ENCODE results near the gene USP47.

USP47 gene

DNA sequence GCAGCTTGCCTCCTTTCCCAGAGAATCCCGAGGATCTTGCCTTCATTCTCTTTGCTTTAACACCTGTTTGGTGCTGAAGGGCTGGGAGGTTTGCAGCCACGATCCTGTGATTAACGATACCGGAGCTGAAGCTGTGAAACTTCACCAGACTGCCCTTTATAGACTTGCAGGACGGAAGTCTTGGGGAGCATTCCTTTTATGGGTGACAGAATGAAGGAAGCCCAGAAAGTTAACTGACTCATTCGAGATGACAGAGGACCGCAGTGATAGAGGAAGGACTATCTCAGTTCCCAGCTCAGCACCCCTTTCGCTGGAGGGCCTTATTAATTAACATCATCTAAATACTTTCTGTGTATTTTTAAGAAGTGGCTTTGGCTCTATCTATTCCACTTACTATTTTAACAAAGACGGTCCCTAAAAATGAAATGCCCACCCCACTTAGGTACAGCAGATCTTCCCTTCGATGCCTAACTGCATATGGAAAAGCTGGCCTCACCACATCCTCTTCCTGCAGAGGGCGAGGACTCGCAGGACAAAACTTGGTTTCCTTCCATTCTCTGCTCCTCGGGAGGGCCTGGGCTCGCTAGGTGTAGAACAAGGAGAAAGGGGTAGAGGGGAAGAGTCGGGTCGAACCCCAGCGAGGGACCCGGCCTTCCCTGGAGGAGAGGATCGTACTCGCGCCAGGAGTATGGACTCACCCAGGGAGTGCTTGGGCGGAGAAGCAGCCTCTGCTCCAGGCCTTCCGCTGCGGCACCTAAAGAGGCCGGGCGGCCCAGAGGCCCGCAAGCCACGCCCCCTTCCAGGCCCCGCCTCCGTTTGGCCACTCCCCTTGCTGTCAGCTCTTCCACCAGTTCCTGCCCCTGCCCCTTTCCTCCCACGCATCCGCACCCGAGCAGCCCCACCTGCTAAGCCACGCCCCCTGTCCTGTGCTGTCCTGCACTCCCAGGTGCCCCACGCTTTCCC lies 30.7 kb upstream of the USP47 start:
- TF ChIP-seq ZNF416 (tag by site-specific recombination; IDR thresholded peaks at IDR 0.05): no peak
- TF ChIP-seq ZEB2 (tag by site-specific recombination; IDR thresholded peaks at IDR 0.05): no peak
- TF ChIP-seq ZNF76 (tag by site-specific recombination; IDR thresholded peaks at IDR 0.05; ENCODE audit: borderline replicate concordance, low read depth): no peak
- no peak for TF ChIP-seq ZNF354C (tag by site-specific recombination; IDR thresholded peaks at IDR 0.05; ENCODE audit: borderline replicate concordance, low read depth)
- TF ChIP-seq ZNF843 (tag by site-specific recombination; IDR thresholded peaks at IDR 0.05): no peak
- no peak for TF ChIP-seq GLIS1 (tag by site-specific recombination; IDR thresholded peaks at IDR 0.05)
- TF ChIP-seq ZBTB1 (tag by site-specific recombination; IDR thresholded peaks at IDR 0.05): no peak
- no peak for TF ChIP-seq ZSCAN23 (tag by site-specific recombination; IDR thresholded peaks at IDR 0.05)
- no peak for TF ChIP-seq ZNF211 (tag by site-specific recombination; IDR thresholded peaks at IDR 0.05; ENCODE audit: low read depth)
- no peak for TF ChIP-seq ZNF548 (tag by site-specific recombination; IDR thresholded peaks at IDR 0.05)
- TF ChIP-seq BCL11B (tag by site-specific recombination; IDR thresholded peaks at IDR 0.05; ENCODE audit: low read depth): no peak
- TF ChIP-seq ZNF274 (IDR thresholded peaks at IDR 0.05; ENCODE audit: low read length): no peak
- no peak for TF ChIP-seq ZNF274 (tag by site-specific recombination; IDR thresholded peaks at IDR 0.05; ENCODE audit: borderline replicate concordance)
- POLR2A ChIA-PET: no interaction called here
- CTCF ChIA-PET: interaction anchor here (0.7 to 0.9 kb wide), 2 partner anchors 24 to 112 kb away, joined by 3 read pairs; no protein-coding TSS in a partner anchor
- Histone ChIP-seq H3K36me3 (ENCODE audit: control insufficient read depth in 2 of 2, insufficient read depth in 1 of 2, low read length in 2 of 2) (no peaks in the 10 kb centered on the region), H3K9me3 (ENCODE audit: control insufficient read depth, insufficient read depth, low read depth, low read length) (no peaks in the 10 kb centered on the region), H3K27ac (ENCODE audit: extremely low read depth, low read depth, low read length) (no peak overlapping the region), H3K4me3 (ENCODE audit: low read depth, low read length) (no peak overlapping the region), H3K4me1 (ENCODE audit: control insufficient read depth, insufficient read depth, low read length) (no peaks in the 10 kb centered on the region)

DNA sequence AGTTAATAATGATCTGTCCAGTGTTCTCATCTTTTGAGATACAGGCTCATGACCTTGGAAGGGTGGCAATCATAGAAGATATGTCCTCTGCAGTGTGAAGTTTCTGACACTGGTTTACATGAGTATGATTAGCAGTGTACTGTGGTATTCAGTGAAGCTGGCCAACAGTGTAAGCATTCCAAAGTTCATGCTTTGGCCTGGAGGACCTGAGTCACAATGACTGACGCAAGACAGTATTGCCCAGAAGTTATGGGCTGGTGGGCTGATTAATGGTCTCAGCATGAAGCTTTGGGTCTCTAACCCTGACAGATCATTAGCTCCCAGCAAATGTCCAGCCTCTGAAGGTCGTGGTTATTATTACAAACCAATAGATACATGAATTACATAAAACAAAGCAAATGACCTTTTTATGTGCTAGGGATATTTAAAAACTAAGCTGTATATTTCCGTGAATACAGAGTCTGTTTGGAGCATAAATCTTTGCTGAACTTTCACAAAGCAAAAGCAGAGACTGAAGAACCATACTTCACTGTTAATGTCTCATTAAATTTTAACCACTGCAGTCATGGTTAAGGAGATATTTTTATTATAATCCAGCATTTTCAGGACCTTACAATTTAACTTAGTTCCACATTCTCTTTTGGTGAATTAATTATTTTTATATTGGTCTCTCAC lies 28.3 kb upstream of the USP47 start:
- TF ChIP-seq, protein P1, sequence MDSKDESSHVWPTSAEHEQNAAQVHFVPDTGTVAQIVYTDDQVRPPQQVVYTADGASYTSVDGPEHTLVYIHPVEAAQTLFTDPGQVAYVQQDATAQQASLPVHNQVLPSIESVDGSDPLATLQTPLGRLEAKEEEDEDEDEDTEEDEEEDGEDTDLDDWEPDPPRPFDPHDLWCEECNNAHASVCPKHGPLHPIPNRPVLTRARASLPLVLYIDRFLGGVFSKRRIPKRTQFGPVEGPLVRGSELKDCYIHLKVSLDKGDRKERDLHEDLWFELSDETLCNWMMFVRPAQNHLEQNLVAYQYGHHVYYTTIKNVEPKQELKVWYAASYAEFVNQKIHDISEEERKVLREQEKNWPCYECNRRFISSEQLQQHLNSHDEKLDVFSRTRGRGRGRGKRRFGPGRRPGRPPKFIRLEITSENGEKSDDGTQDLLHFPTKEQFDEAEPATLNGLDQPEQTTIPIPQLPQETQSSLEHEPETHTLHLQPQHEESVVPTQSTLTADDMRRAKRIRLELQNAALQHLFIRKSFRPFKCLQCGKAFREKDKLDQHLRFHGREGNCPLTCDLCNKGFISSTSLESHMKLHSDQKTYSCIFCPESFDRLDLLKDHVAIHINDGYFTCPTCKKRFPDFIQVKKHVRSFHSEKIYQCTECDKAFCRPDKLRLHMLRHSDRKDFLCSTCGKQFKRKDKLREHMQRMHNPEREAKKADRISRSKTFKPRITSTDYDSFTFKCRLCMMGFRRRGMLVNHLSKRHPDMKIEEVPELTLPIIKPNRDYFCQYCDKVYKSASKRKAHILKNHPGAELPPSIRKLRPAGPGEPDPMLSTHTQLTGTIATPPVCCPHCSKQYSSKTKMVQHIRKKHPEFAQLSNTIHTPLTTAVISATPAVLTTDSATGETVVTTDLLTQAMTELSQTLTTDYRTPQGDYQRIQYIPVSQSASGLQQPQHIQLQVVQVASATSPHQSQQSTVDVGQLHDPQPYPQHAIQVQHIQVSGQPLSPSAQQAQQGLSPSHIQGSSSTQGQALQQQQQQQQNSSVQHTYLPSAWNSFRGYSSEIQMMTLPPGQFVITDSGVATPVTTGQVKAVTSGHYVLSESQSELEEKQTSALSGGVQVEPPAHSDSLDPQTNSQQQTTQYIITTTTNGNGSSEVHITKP (tag by site-specific recombination; IDR thresholded peaks at IDR 0.05): no peak
- TF ChIP-seq SALL2 (tag by site-specific recombination; IDR thresholded peaks at IDR 0.05; ENCODE audit: borderline replicate concordance) (no peak), SETDB1 (IDR thresholded peaks at IDR 0.05; ENCODE audit: insufficient read length, low read length) (no peak), ZNF19 (tag by site-specific recombination; IDR thresholded peaks at IDR 0.05; ENCODE audit: low read depth) (no peak), ZNF707 (tag by site-specific recombination; IDR thresholded peaks at IDR 0.05) (no peak), ZNF274 (IDR thresholded peaks at IDR 0.05; ENCODE audit: low read length) (no peak), ZNF274 (tag by site-specific recombination; IDR thresholded peaks at IDR 0.05; ENCODE audit: borderline replicate concordance) (no peak), MZF1 (tag by site-specific recombination; IDR thresholded peaks at IDR 0.05; ENCODE audit: borderline replicate concordance) (no peak)
- TF ChIP-seq, protein P2, sequence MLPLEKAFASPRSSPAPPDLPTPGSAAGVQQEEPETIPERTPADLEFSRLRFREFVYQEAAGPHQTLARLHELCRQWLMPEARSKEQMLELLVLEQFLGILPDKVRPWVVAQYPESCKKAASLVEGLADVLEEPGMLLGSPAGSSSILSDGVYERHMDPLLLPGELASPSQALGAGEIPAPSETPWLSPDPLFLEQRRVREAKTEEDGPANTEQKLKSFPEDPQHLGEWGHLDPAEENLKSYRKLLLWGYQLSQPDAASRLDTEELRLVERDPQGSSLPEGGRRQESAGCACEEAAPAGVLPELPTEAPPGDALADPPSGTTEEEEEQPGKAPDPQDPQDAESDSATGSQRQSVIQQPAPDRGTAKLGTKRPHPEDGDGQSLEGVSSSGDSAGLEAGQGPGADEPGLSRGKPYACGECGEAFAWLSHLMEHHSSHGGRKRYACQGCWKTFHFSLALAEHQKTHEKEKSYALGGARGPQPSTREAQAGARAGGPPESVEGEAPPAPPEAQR (tag by site-specific recombination; IDR thresholded peaks at IDR 0.05): no peak
- Histone ChIP-seq H3K36me3 (ENCODE audit: control insufficient read depth in 2 of 2, insufficient read depth in 1 of 2, low read length in 2 of 2) (no peaks in the 10 kb centered on the region), H3K4me3 (ENCODE audit: low read depth, low read length) (no peak overlapping the region), H3K27ac (ENCODE audit: extremely low read depth, low read depth, low read length) (no peak overlapping the region), H3K4me1 (ENCODE audit: control insufficient read depth, insufficient read depth, low read length) (no peaks in the 10 kb centered on the region), H3K9me3 (ENCODE audit: control insufficient read depth, insufficient read depth, low read depth, low read length) (no peaks in the 10 kb centered on the region)
- ChIA-PET CTCF (interaction anchor here (0.6 to 0.8 kb wide), 2 partner anchors 154 to 1022 kb away, joined by 3 to 4 read pairs; no protein-coding TSS in a partner anchor), POLR2A (no interaction called here)

Data from HEK293 (cell line).